OCI-LY7 (cell line): ENCODE results near the gene CAPN7. TPM values are rescaled to one million over a fixed set of nuclear protein-coding genes. Genes with fewer than 3 reads are reported as not detected.
A peak's percentile ranks its signal among the peaks of the same experiment; 100 is the strongest.

Source experiments
- BruUV-seq: library from RNA; stranded (reverse); fragments of 400-500 nt; replicated peaks from 2 replicates; lab custom pipeline; 2021; lab: Mats Ljungman, UMichigan
- CTCF ChIA-PET: fragments of 300-600 bp; sonication (Branson Sonifier 250); formaldehyde crosslinking; loops from one replicate; lab custom pipeline; 2022; ENCODE audit warnings: antibody characterized with exemption; ENCODE audit not compliant: unreplicated experiment; lab: Charles Lee
- POLR2A ChIA-PET: fragments of 300-600 bp; sonication (Branson Sonifier 250); formaldehyde crosslinking; loops from one replicate; lab custom pipeline; 2022; ENCODE audit warnings: antibody characterized with exemption; lab: Charles Lee
- DNase-seq: peaks from one replicate; pipeline ENCODE4 v3.0.0-alpha.2; 2015; ENCODE audit warnings: low spot score
- H2AFZ ChIP-seq: fragments of 200-600 bp; sonication (generic), shearing (Covaris generic); 2 replicates; pipeline ENCODE4 v1.6.1; 2014; ENCODE audit warnings: mild to moderate bottlenecking, antibody characterized with exemption, low read length, moderate library complexity
- H3K27ac ChIP-seq: fragments of 200-600 bp; sonication (generic); 2 replicates; pipeline ENCODE4 v1.5.1; 2014; ENCODE audit warnings: mixed run types, low read depth, mild to moderate bottlenecking, moderate library complexity, low read length, inconsistent platforms; ENCODE audit not compliant: poor library complexity, severe bottlenecking
- H3K36me3 ChIP-seq: fragments of 200-600 bp; sonication (generic); 2 replicates; pipeline ENCODE4 v1.6.1; 2014; ENCODE audit warnings: mild to moderate bottlenecking, antibody characterized with exemption, low read length, moderate library complexity, mixed read lengths; ENCODE audit not compliant: insufficient read depth
- H3K4me1 ChIP-seq: fragments of 200-600 bp; sonication (generic); 2 replicates; pipeline ENCODE4 v1.5.1; 2014; ENCODE audit warnings: mild to moderate bottlenecking, low read length; ENCODE audit not compliant: insufficient read depth, poor library complexity, severe bottlenecking
- H3K4me2 ChIP-seq: fragments of 200-600 bp; sonication (generic); 2 replicates; pipeline ENCODE4 v1.6.1; 2014; ENCODE audit warnings: mild to moderate bottlenecking, low read length
- H3K4me3 ChIP-seq: fragments of 200-600 bp; sonication (generic); 2 replicates; pipeline ENCODE4 v1.5.1; 2014; ENCODE audit warnings: mild to moderate bottlenecking, low read depth, low read length; ENCODE audit not compliant: poor library complexity, severe bottlenecking
- H3K79me2 ChIP-seq: fragments of 200-600 bp; sonication (generic); 2 replicates; pipeline ENCODE4 v1.6.1; 2016; ENCODE audit warnings: low read depth, mild to moderate bottlenecking, low read length, moderate library complexity, mixed read lengths; ENCODE audit not compliant: insufficient read depth
- H3K9me2 ChIP-seq: fragments of 200-600 bp; sonication (generic); 2 replicates; pipeline ENCODE4 v1.6.1; 2016; ENCODE audit warnings: mild to moderate bottlenecking, low read length, mixed read lengths; ENCODE audit not compliant: insufficient read depth
- H3K9me3 ChIP-seq: fragments of 200-600 bp; sonication (generic); 2 replicates; pipeline ENCODE4 v1.6.1; 2014; ENCODE audit warnings: mild to moderate bottlenecking, mixed run types, low read length, mixed read lengths
- H4K20me1 ChIP-seq: fragments of 200-600 bp; sonication (generic); 2 replicates; pipeline ENCODE4 v1.6.1; 2014; ENCODE audit warnings: mild to moderate bottlenecking, antibody characterized with exemption, low read length, moderate library complexity, mixed read lengths; ENCODE audit not compliant: insufficient read depth
- CTCF ChIP-seq: fragments of 200-600 bp; sonication (generic); conservative IDR thresholded peaks from 2 replicates; pipeline ENCODE4 v1.5.1; 2014; ENCODE audit warnings: mild to moderate bottlenecking, antibody characterized with exemption, low read length, moderate library complexity, mixed read lengths
- EZH2phosphoT487 ChIP-seq: fragments of 200-600 bp; sonication (generic); IDR thresholded peaks from 2 replicates; pipeline ENCODE4 v1.6.1; 2018; ENCODE audit warnings: low read depth, borderline replicate concordance, mild to moderate bottlenecking, mixed run types, antibody characterized with exemption, low read length, moderate library complexity, mixed read lengths
- intact Hi-C: fragments of 100-400 bp; cut with micrococcal nuclease; formaldehyde crosslinking; loops from one replicate; pipeline ENCODE4 v1.10.0; 2022; ENCODE audit not compliant: unreplicated experiment
- total RNA-seq, 2 experiments: library from RNA; depleted of rRNA in 1 of 2; stranded (reverse); fragments of >200 nt in 1 of 2; shearing (Covaris generic) in 1 of 2; gene quantifications; 2 replicates each; pipeline ENCODE4 v1.2.3, GENCODE V29; 2014 to 2022

Gene CAPN7
- total RNA-seq, 2 experiments from 2014 or later, result 33.4 to 41.5 TPM

GRCh38 chr3:15217841-15218267 is 11.8 kb downstream of the CAPN7 start:
- intact Hi-C loops, result no loop called here
- H3K9me3 ChIP-seq, result no peaks in the 10 kb centered on the region; the same call in 1 of the 2 replicates
- H3K9me2 ChIP-seq, result no peaks in the 10 kb centered on the region
- H2AFZ ChIP-seq, result no peak overlapping the region
- ChIA-PET POLR2A (interaction anchor here (0.7 to 1.8 kb wide), 10 partner anchors 9 to 207 kb away, joined by 3 to 16 read pairs (median 6); partner anchors contain the start of gene CAPN7), CTCF (interaction anchor here (2.2 kb wide), 1 partner anchor 11 kb away, joined by 11 read pairs; the partner anchor contains the start of gene CAPN7)
- peak overlapping the region; percentile 64 for H3K4me2 ChIP-seq
- peak; percentile 51 for DNase-seq
- peaks cover 43% of the 10 kb centered on the region for H3K4me1 ChIP-seq
- BruUV-seq, result no TSS peak
- peak overlapping the region; percentile 60 for H3K27ac ChIP-seq
- no peak overlapping the region for H3K4me3 ChIP-seq
- peaks cover 85% of the 10 kb centered on the region for H3K36me3 ChIP-seq
- TF ChIP-seq EZH2phosphoT487 (no peak), CTCF (no peak)
- H4K20me1 ChIP-seq, result no peaks in the 10 kb centered on the region
- H3K79me2 ChIP-seq, result peaks cover 10% of the 10 kb centered on the region; the same call in 1 of the 2 replicates

GRCh38 chr3:15218689-15219088 is 12.6 kb downstream of the CAPN7 start:
- Histone ChIP-seq H2AFZ (no peak overlapping the region), H3K27ac (peak overlapping the region; percentile 60), H4K20me1 (no peaks in the 10 kb centered on the region), H3K4me2 (peak overlapping the region; percentile 64; the same call in 1 of the 2 replicates), H3K9me2 (no peaks in the 10 kb centered on the region), H3K4me3 (no peak overlapping the region), H3K36me3 (peaks cover 86% of the 10 kb centered on the region), H3K79me2 (peaks cover 10% of the 10 kb centered on the region; the same call in 1 of the 2 replicates), H3K4me1 (peaks cover 43% of the 10 kb centered on the region), H3K9me3 (no peaks in the 10 kb centered on the region; the same call in 1 of the 2 replicates)
- DNase-seq, result no peak
- BruUV-seq, result no TSS peak
- intact Hi-C loops, result no loop called here
- ChIA-PET POLR2A (interaction anchor here (0.6 to 4.8 kb wide), 4 partner anchors 11 to 212 kb away, joined by 3 to 41 read pairs (median 4); partner anchors contain the start of gene CAPN7), CTCF (interaction anchor here (2.2 kb wide), 1 partner anchor 12 kb away, joined by 11 read pairs; the partner anchor contains the start of gene CAPN7)
- TF ChIP-seq CTCF (no peak), EZH2phosphoT487 (no peak)

- ChIA-PET POLR2A (interaction anchor here (0.8 to 4.8 kb wide), 2 partner anchors 12 to 17 kb away, joined by 3 to 41 read pairs; partner anchors contain the start of gene CAPN7), CTCF (interaction anchor here (0.6 kb wide), 1 partner anchor 400 kb away, joined by 3 read pairs; no protein-coding TSS in a partner anchor)
- H3K4me2 ChIP-seq, result no peak overlapping the region
- peaks cover 89% of the 10 kb centered on the region for H3K36me3 ChIP-seq
- no peak overlapping the region for H2AFZ ChIP-seq
- no peaks in the 10 kb centered on the region; the same call in 1 of the 2 replicates for H3K9me3 ChIP-seq
- TF ChIP-seq CTCF, result no peak
- TF ChIP-seq EZH2phosphoT487, result no peak
- no peaks in the 10 kb centered on the region for H4K20me1 ChIP-seq
- H3K4me3 ChIP-seq, result no peak overlapping the region
- DNase-seq, result no peak
- no peak overlapping the region for H3K27ac ChIP-seq
- no peaks in the 10 kb centered on the region for H3K9me2 ChIP-seq
- BruUV-seq, result no TSS peak
- H3K4me1 ChIP-seq, result peaks cover 38% of the 10 kb centered on the region
- intact Hi-C loops, result no loop called here
- H3K79me2 ChIP-seq, result peaks cover 10% of the 10 kb centered on the region; the same call in 1 of the 2 replicates
Observed at GRCh38 chr3:15220056-15220455, 14.0 kb downstream of the CAPN7 start.
